PC-9 (cell line): Measurements from ENCODE around the gene NACA. TPM values are rescaled to one million over a fixed set of nuclear protein-coding genes. Genes with fewer than 3 reads are reported as not detected.

Experiments used
- BruUV-seq: library from RNA; stranded (reverse); fragments of 400-500 nt; replicated peaks from 2 replicates; lab custom pipeline; 2021; lab: Mats Ljungman, UMichigan
- CTCF ChIA-PET: fragments of 300-600 bp; sonication (Branson Sonifier 250); formaldehyde crosslinking; loops from one replicate; lab custom pipeline; 2022; ENCODE audit warnings: antibody characterized with exemption; lab: Charles Lee
- POLR2A ChIA-PET: fragments of 300-600 bp; sonication (Branson Sonifier 250); formaldehyde crosslinking; loops from one replicate; lab custom pipeline; 2022; ENCODE audit warnings: antibody characterized with exemption; ENCODE audit not compliant: unreplicated experiment; lab: Charles Lee
- DNase-seq, 2 experiments: peaks; one replicate each; pipeline versions ENCODE4 v3.0.0 to v3.0.0-alpha.2; 2015 to 2022; ENCODE audit warnings: mixed read lengths in 1 of 2
- H2AFZ ChIP-seq: fragments of 200-600 bp; sonication (generic); 2 replicates; pipeline ENCODE4 v1.8.1; 2017; ENCODE audit warnings: antibody characterized with exemption
- H3F3A ChIP-seq: fragments of 200-600 bp; sonication (generic); 2 replicates; pipeline ENCODE4 v1.8.1; 2017; ENCODE audit warnings: antibody characterized with exemption, mild to moderate bottlenecking, low read depth; ENCODE audit not compliant: insufficient read depth
- H3K27ac ChIP-seq: fragments of 200-600 bp; sonication (generic); 2 replicates; pipeline ENCODE4 v1.6.1; 2016; ENCODE audit warnings: mixed run types
- H3K27me3 ChIP-seq: fragments of 200-600 bp; sonication (generic); 2 replicates; pipeline ENCODE4 v1.6.1; 2016; ENCODE audit warnings: low read depth, mixed run types; ENCODE audit not compliant: insufficient read depth
- H3K36me3 ChIP-seq: fragments of 200-600 bp; sonication (generic); 2 replicates; pipeline ENCODE4 v1.6.1; 2016; ENCODE audit warnings: low read depth, mixed run types
- H3K4me1 ChIP-seq: fragments of 200-600 bp; sonication (generic); replicated peaks from 2 replicates; pipeline ENCODE4 v1.6.1; 2016; ENCODE audit warnings: mixed run types; ENCODE audit not compliant: insufficient read depth
- H3K4me2 ChIP-seq: fragments of 200-600 bp; sonication (generic); 2 replicates; pipeline ENCODE4 v1.6.1; 2017; ENCODE audit warnings: mixed run types
- H3K4me3 ChIP-seq: fragments of 200-600 bp; sonication (generic); 2 replicates; pipeline ENCODE4 v1.6.1; 2016; ENCODE audit warnings: mixed run types
- H3K79me2 ChIP-seq: fragments of 200-600 bp; sonication (generic); 2 replicates; pipeline ENCODE4 v1.6.1; 2017; ENCODE audit warnings: low read depth, mixed run types
- H3K9me2 ChIP-seq: fragments of 200-600 bp; sonication (generic); 2 replicates; pipeline ENCODE4 v1.8.1; 2017; ENCODE audit warnings: mild to moderate bottlenecking; ENCODE audit not compliant: insufficient read depth
- H3K9me3 ChIP-seq: fragments of 200-600 bp; sonication (generic); 2 replicates; pipeline ENCODE4 v1.8.1; 2016; ENCODE audit warnings: low read depth; ENCODE audit not compliant: insufficient read depth
- H4K20me1 ChIP-seq: fragments of 200-600 bp; sonication (generic); 2 replicates; pipeline ENCODE4 v1.8.1; 2017; ENCODE audit not compliant: insufficient read depth
- EZH2 ChIP-seq: fragments of 200-600 bp; sonication (generic); IDR thresholded peaks from 2 replicates; pipeline ENCODE4 v1.8.0; 2017; ENCODE audit warnings: antibody characterized with exemption, low read depth
- intact Hi-C: fragments of 100-400 bp; cut with micrococcal nuclease; formaldehyde crosslinking; loops from one replicate; pipeline ENCODE4 v1.10.0; 2022; ENCODE audit not compliant: unreplicated experiment
- total RNA-seq: library from RNA; stranded (reverse); gene quantifications from 2 replicates; pipeline ENCODE4 v1.2.3, GENCODE V29; 2021
- TF ChIP-seq, protein P1 (sequence below): fragments of 200-600 bp; sonication (generic); conservative IDR thresholded peaks from 2 replicates; pipeline ENCODE4 v1.6.1; 2017; ENCODE audit warnings: mixed run types, antibody characterized with exemption, mild to moderate bottlenecking, moderate library complexity

The NACA gene
- total RNA-seq, 1 experiment from 2014 or later: 1,035 TPM

DNA sequence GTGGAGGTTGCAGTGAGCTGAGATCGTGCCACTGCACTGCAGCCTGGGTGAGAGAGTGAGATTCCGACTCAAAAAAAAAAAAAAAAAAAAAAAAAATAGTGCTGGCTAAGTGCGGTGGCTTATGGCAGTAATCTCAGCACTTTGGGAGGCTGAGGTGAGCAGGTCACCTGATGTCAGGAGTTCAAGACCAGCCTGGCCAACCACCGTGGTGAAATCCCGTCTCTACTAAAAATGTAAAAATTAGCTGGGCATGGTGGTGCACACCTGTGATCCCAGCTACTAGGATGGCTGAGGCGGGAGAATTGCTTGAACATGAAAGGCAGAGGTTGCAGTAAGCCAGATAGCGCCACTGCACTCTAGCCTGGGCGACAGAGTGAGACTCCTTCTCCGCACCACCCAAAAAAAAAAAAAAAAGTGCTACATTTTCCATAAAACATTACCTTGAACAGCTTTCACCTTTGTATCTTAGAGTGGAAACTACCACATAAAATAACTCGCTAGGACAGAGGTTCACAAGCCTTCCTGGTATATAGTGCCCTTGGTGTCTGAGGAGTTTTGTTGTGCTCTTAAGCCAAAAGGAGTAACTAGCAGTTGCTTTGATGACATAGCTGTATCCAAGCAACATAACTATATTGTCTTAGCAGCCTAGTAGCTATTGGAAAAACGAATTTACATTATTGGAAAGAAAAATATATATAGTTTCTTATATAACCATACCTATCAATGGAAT lies 48.1 kb downstream of the NACA start:
- intact Hi-C loops: no loop called here
- no peak overlapping the region for H3K4me3 ChIP-seq
- ChIA-PET POLR2A (no interaction called here), CTCF (no interaction called here)
- H3F3A ChIP-seq: peaks cover 65% of the 10 kb centered on the region
- H2AFZ ChIP-seq: no peak overlapping the region
- no peaks in the 10 kb centered on the region for H3K9me3 ChIP-seq
- 0 out of 2 replicates have a peak, but pooled peaks cover 10% of the 10 kb centered on the region for H3K4me1 ChIP-seq
- H3K27ac ChIP-seq: peak overlapping the region; percentile 43
- H3K27me3 ChIP-seq: no peaks in the 10 kb centered on the region
- peaks cover 20% of the 10 kb centered on the region for H3K36me3 ChIP-seq
- no peaks in the 10 kb centered on the region for H3K9me2 ChIP-seq
- H3K79me2 ChIP-seq: peaks cover 99% of the 10 kb centered on the region
- no TSS peak for BruUV-seq
- no peak overlapping the region for H3K4me2 ChIP-seq
- DNase-seq: no peak
- peaks cover 96% of the 10 kb centered on the region for H4K20me1 ChIP-seq
- TF ChIP-seq, protein P1, sequence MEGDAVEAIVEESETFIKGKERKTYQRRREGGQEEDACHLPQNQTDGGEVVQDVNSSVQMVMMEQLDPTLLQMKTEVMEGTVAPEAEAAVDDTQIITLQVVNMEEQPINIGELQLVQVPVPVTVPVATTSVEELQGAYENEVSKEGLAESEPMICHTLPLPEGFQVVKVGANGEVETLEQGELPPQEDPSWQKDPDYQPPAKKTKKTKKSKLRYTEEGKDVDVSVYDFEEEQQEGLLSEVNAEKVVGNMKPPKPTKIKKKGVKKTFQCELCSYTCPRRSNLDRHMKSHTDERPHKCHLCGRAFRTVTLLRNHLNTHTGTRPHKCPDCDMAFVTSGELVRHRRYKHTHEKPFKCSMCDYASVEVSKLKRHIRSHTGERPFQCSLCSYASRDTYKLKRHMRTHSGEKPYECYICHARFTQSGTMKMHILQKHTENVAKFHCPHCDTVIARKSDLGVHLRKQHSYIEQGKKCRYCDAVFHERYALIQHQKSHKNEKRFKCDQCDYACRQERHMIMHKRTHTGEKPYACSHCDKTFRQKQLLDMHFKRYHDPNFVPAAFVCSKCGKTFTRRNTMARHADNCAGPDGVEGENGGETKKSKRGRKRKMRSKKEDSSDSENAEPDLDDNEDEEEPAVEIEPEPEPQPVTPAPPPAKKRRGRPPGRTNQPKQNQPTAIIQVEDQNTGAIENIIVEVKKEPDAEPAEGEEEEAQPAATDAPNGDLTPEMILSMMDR: no peak
- no peak for TF ChIP-seq EZH2

DNA sequence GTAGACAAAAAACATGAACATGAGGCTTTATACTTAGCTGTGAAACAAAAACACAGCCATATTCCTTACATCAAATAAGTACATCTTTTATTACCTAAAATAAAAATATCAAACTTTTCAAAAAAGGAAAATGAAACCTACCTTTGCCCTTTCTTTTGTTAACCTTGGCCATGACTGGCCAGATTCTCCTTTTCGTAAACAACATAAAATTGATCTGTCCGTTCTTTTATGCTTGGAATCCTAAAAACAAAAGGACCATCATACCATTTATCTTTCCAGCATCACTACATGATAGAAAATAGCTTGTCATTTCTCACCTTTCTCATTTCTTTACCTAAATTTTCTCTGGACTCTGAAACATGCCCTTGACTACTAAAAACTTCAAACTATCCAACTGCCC lies 53.5 kb downstream of the NACA start:
- Histone ChIP-seq H3K4me2 (no peak overlapping the region), H3K4me1 (peaks cover 23% of the 10 kb centered on the region), H3F3A (peaks cover 70% of the 10 kb centered on the region), H3K27ac (peak overlapping the region; percentile 31), H3K79me2 (peaks cover 96% of the 10 kb centered on the region), H2AFZ (no peak overlapping the region), H3K9me2 (no peaks in the 10 kb centered on the region), H3K27me3 (no peaks in the 10 kb centered on the region), H3K9me3 (no peaks in the 10 kb centered on the region), H4K20me1 (peaks cover 77% of the 10 kb centered on the region), H3K4me3 (no peak overlapping the region), H3K36me3 (peaks cover 53% of the 10 kb centered on the region)
- intact Hi-C loops: no loop called here
- ChIA-PET POLR2A (interaction anchor here (0.5 kb wide), 1 partner anchor 416 kb away, joined by 3 read pairs; no protein-coding TSS in a partner anchor), CTCF (no interaction called here)
- no TSS peak for BruUV-seq
- no peak for TF ChIP-seq EZH2
- TF ChIP-seq, protein P1: no peak
- DNase-seq: no peak

DNA sequence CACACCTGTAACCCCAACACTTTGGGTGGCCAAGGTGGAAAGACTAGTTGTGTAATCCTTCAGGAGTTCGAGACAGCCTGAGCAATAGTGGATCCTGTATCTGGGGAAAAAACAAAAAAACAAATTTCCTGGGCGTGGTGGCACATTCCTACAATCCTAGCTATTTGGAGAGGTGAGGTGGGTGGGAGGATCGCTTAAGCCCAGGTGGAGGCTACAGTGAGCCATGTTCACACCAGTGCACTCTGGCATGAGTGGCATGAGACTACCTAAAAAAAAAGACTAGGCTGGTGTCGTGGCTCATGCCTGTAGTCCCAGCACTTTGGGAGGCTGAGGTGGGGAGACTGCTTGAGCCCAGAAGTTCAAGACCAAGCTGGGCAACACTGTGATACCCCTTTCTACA lies 54.3 kb downstream of the NACA start:
- no peak overlapping the region for H2AFZ ChIP-seq

More for the DNA sequence above, 54.3 kb downstream of the NACA start:
- Histone ChIP-seq H3K27ac (peak overlapping the region; percentile 31), H3K4me2 (no peak overlapping the region), H3K9me2 (no peaks in the 10 kb centered on the region), H3F3A (peaks cover 78% of the 10 kb centered on the region), H3K9me3 (no peaks in the 10 kb centered on the region), H4K20me1 (peaks cover 71% of the 10 kb centered on the region), H3K4me3 (no peak overlapping the region), H3K36me3 (peaks cover 60% of the 10 kb centered on the region), H3K27me3 (no peaks in the 10 kb centered on the region), H3K4me1 (peaks cover 23% of the 10 kb centered on the region), H3K79me2 (peaks cover 89% of the 10 kb centered on the region)
- CTCF ChIA-PET: interaction anchor here (0.6 kb wide), 1 partner anchor 40 kb away, joined by 4 read pairs; no protein-coding TSS in a partner anchor
- TF ChIP-seq EZH2: no peak
- TF ChIP-seq, protein P1: no peak
- TSS peak; percentile 3 for BruUV-seq
- POLR2A ChIA-PET: interaction anchor here (0.6 kb wide), 1 partner anchor 509 kb away, joined by 3 read pairs; no protein-coding TSS in a partner anchor
- intact Hi-C loops: no loop called here
- peak; percentile 38 to 48 for DNase-seq
